Measurements from ENCODE around the gene PLXDC1.

The PLXDC1 gene

GRCh38 chr17:39186481-39187002 lies 35.1 kb upstream of the PLXDC1 start:
- Histone ChIP-seq H3K4me2 (ENCODE audit: low read length) (no peak overlapping the region), H3K9me3 (ENCODE audit: control insufficient read depth, insufficient read depth, low read length) (no peaks in the 10 kb centered on the region), H3K79me2 (ENCODE audit: control insufficient read depth, low read length) (no peaks in the 10 kb centered on the region), H3F3A (ENCODE audit: control insufficient read depth, insufficient read depth) (no peaks in the 10 kb centered on the region), H3K27me3 (ENCODE audit: control insufficient read depth, low read length) (no peaks in the 10 kb centered on the region), H3K36me3 (ENCODE audit: control insufficient read depth, low read length) (peaks cover 63% of the 10 kb centered on the region), H3K9me2 (replicated peaks; ENCODE audit: control insufficient read depth, low read length) (no peaks in the 10 kb centered on the region), H4K20me1 (ENCODE audit: control insufficient read depth, insufficient read depth, low read depth, low read length) (no peaks in the 10 kb centered on the region), H3K4me3 (ENCODE audit: low read length) (no peak overlapping the region), H3K4me1 (ENCODE audit: control insufficient read depth, low read length) (no peaks in the 10 kb centered on the region), H3K27ac (ENCODE audit: low read depth, low read length) (no peak overlapping the region)
- no peak for TF ChIP-seq CTCF (IDR thresholded peaks at IDR 0.05; ENCODE audit: low read depth, low read length, poor library complexity, severe bottlenecking)
- TF ChIP-seq EZH2phosphoT487 (IDR thresholded peaks at IDR 0.05; ENCODE audit: borderline replicate concordance, low read length), result no peak

- H3K9me3 ChIP-seq (ENCODE audit: control insufficient read depth, insufficient read depth, low read length), result no peaks in the 10 kb centered on the region
- no peaks in the 10 kb centered on the region for H3K4me1 ChIP-seq (ENCODE audit: control insufficient read depth, low read length)
- no peak for TF ChIP-seq EZH2phosphoT487 (IDR thresholded peaks at IDR 0.05; ENCODE audit: borderline replicate concordance, low read length)
- no peak overlapping the region for H3K4me2 ChIP-seq (ENCODE audit: low read length)
- H3K27me3 ChIP-seq (ENCODE audit: control insufficient read depth, low read length), result no peaks in the 10 kb centered on the region
- H3K4me3 ChIP-seq (ENCODE audit: low read length), result no peak overlapping the region
- no peaks in the 10 kb centered on the region for H4K20me1 ChIP-seq (ENCODE audit: control insufficient read depth, insufficient read depth, low read depth, low read length)
- H3K27ac ChIP-seq (ENCODE audit: low read depth, low read length), result no peak overlapping the region
- H3K9me2 ChIP-seq (replicated peaks; ENCODE audit: control insufficient read depth, low read length), result no peaks in the 10 kb centered on the region
- peaks cover 62% of the 10 kb centered on the region for H3K36me3 ChIP-seq (ENCODE audit: control insufficient read depth, low read length)
- no peaks in the 10 kb centered on the region; the same call in 1 of the 2 replicates for H3F3A ChIP-seq (ENCODE audit: control insufficient read depth, insufficient read depth)
- no peaks in the 10 kb centered on the region for H3K79me2 ChIP-seq (ENCODE audit: control insufficient read depth, low read length)
Observed at GRCh38 chr17:39183720-39184119, 32.3 kb upstream of the PLXDC1 start.

- Histone ChIP-seq H3K4me3 (ENCODE audit: low read length) (no peak overlapping the region), H3K79me2 (ENCODE audit: control insufficient read depth, low read length) (no peaks in the 10 kb centered on the region), H3F3A (ENCODE audit: control insufficient read depth, insufficient read depth) (no peaks in the 10 kb centered on the region; the same call in 1 of the 2 replicates), H3K27ac (ENCODE audit: low read depth, low read length) (no peak overlapping the region), H3K9me2 (replicated peaks; ENCODE audit: control insufficient read depth, low read length) (no peaks in the 10 kb centered on the region), H3K36me3 (ENCODE audit: control insufficient read depth, low read length) (peaks cover 61% of the 10 kb centered on the region), H4K20me1 (ENCODE audit: control insufficient read depth, insufficient read depth, low read depth, low read length) (no peaks in the 10 kb centered on the region), H3K4me2 (ENCODE audit: low read length) (no peak overlapping the region), H3K4me1 (ENCODE audit: control insufficient read depth, low read length) (no peaks in the 10 kb centered on the region), H3K27me3 (ENCODE audit: control insufficient read depth, low read length) (no peaks in the 10 kb centered on the region), H3K9me3 (ENCODE audit: control insufficient read depth, insufficient read depth, low read length) (no peaks in the 10 kb centered on the region)
- TF ChIP-seq CTCF (IDR thresholded peaks at IDR 0.05; ENCODE audit: low read depth, low read length, poor library complexity, severe bottlenecking), result no peak
- TF ChIP-seq EZH2phosphoT487 (IDR thresholded peaks at IDR 0.05; ENCODE audit: borderline replicate concordance, low read length), result no peak
Observed at GRCh38 chr17:39183045-39183444, 31.6 kb upstream of the PLXDC1 start.

GRCh38 chr17:39181303-39181702 lies 29.9 kb upstream of the PLXDC1 start:
- Histone ChIP-seq H4K20me1 (ENCODE audit: control insufficient read depth, insufficient read depth, low read depth, low read length) (no peaks in the 10 kb centered on the region), H3K4me3 (ENCODE audit: low read length) (no peak overlapping the region), H3K79me2 (ENCODE audit: control insufficient read depth, low read length) (no peaks in the 10 kb centered on the region), H3K4me1 (ENCODE audit: control insufficient read depth, low read length) (no peaks in the 10 kb centered on the region), H3K36me3 (ENCODE audit: control insufficient read depth, low read length) (peaks cover 64% of the 10 kb centered on the region), H3K9me3 (ENCODE audit: control insufficient read depth, insufficient read depth, low read length) (no peaks in the 10 kb centered on the region), H3F3A (ENCODE audit: control insufficient read depth, insufficient read depth) (no peaks in the 10 kb centered on the region; the same call in 1 of the 2 replicates), H3K4me2 (ENCODE audit: low read length) (no peak overlapping the region), H3K27me3 (ENCODE audit: control insufficient read depth, low read length) (no peaks in the 10 kb centered on the region), H3K9me2 (replicated peaks; ENCODE audit: control insufficient read depth, low read length) (no peaks in the 10 kb centered on the region), H3K27ac (ENCODE audit: low read depth, low read length) (no peak overlapping the region)
- TF ChIP-seq CTCF (IDR thresholded peaks at IDR 0.05; ENCODE audit: low read depth, low read length, poor library complexity, severe bottlenecking) (no peak), EZH2phosphoT487 (IDR thresholded peaks at IDR 0.05; ENCODE audit: borderline replicate concordance, low read length) (no peak)
